Measurements from ENCODE around the gene ZNF319. TPM values are rescaled to one million over a fixed set of nuclear protein-coding genes. Genes with fewer than 3 reads are reported as not detected.

ZNF319 gene
- total and polyA plus RNA-seq, 10 of the 15 experiments (the other 5 are each of a cell fraction or from before 2014, with no cell fraction given) = 0.29 to 7.4 (median 1.7) TPM

DNA sequence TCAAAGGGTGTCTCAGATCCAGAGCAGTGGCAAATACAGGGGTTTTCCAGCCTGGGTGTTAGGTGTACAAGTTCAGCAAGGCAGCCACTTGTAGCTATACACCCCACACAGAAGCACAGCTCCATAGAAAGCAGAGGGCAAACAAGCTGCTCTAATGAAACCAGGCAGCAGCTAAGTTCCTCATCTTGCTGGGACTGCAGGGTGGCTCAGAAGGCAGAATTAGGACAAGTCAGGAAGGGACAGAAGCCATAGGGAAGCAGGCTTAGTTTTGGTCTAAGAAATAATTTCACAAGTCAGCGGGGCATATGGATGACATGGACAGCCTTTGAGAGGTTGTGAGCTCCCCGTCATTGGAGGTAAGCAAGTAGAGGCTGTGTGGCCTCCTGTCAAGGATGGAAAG lies 53.2 kb downstream of the ZNF319 start:
- Histone ChIP-seq H3K79me2 (ENCODE audit: control insufficient read depth, insufficient read depth, low read length) (no peaks in the 10 kb centered on the region), H3K4me2 (ENCODE audit: control insufficient read depth, insufficient read depth) (no peak overlapping the region), H3K27me3 (replicated peaks in 1 of 2; ENCODE audit: control insufficient read depth in 2 of 2, insufficient read depth in 2 of 2, low read length in 1 of 2) (no peaks in the 10 kb centered on the region), H3K9me3 (replicated peaks; ENCODE audit: control insufficient read depth, insufficient read depth, low read length) (no peaks in the 10 kb centered on the region), H3K4me3 (no peak overlapping the region), H4K20me1 (ENCODE audit: control insufficient read depth, insufficient read depth) (no peaks in the 10 kb centered on the region), H2AFZ (ENCODE audit: control insufficient read depth, low read depth, low read length) (no peak overlapping the region), H3K36me3 (ENCODE audit: control insufficient read depth in 2 of 2, insufficient read depth in 2 of 2, low read length in 1 of 2) (no peaks in the 10 kb centered on the region), H3K4me1 (ENCODE audit: control insufficient read depth, insufficient read depth, low read length) (no peaks in the 10 kb centered on the region), H3K9ac (ENCODE audit: control insufficient read depth, insufficient read depth, low read length) (no peak overlapping the region), H3K27ac (ENCODE audit: control insufficient read depth, insufficient read depth) (no peak overlapping the region)
- SMC1A ChIA-PET (ENCODE audit: uncharacterized antibody, unreplicated experiment) = interaction anchor here (0.7 kb wide), 1 partner anchor 809 kb away, joined by 3 read pairs; no protein-coding TSS in a partner anchor
- intact Hi-C loops (cut with micrococcal nuclease; ENCODE audit: unreplicated experiment) (no loop called here), in situ Hi-C loops (cut with MboI) (no loop called here)
- TF ChIP-seq BCL11A (IDR thresholded peaks at IDR 0.05; ENCODE audit: low read depth, low read length) (no peak), ATF7 (IDR thresholded peaks at IDR 0.05; ENCODE audit: low read depth) (no peak), KLF5 (IDR thresholded peaks at IDR 0.05; ENCODE audit: partially characterized antibody) (no peak), NR2F1 (conservative IDR thresholded peaks at IDR 0.05) (no peak), RUNX3 (IDR thresholded peaks at IDR 0.05; ENCODE audit: low read length) (no peak), PAX5 (IDR thresholded peaks at IDR 0.05; ENCODE audit: borderline replicate concordance, low read depth, low read length) (no peak), ZZZ3 (IDR thresholded peaks at IDR 0.05; ENCODE audit: control insufficient read depth, insufficient read length, low read depth) (no peak), SIX5 (IDR thresholded peaks at IDR 0.05; ENCODE audit: low read depth, low read length, severe bottlenecking) (no peak), ZNF207 (IDR thresholded peaks at IDR 0.05; ENCODE audit: borderline replicate concordance) (no peak), EP300 (IDR thresholded peaks at IDR 0.05; ENCODE audit: borderline replicate concordance in 1 of 2, control insufficient read depth in 1 of 2, low read depth in 2 of 2, low read length in 2 of 2) (no peak), FOS (IDR thresholded peaks at IDR 0.05; ENCODE audit: borderline replicate concordance, extremely low read depth, insufficient read length) (no peak), BACH1 (IDR thresholded peaks at IDR 0.05; ENCODE audit: borderline replicate concordance) (no peak)
- TF ChIP-seq, protein P1, sequence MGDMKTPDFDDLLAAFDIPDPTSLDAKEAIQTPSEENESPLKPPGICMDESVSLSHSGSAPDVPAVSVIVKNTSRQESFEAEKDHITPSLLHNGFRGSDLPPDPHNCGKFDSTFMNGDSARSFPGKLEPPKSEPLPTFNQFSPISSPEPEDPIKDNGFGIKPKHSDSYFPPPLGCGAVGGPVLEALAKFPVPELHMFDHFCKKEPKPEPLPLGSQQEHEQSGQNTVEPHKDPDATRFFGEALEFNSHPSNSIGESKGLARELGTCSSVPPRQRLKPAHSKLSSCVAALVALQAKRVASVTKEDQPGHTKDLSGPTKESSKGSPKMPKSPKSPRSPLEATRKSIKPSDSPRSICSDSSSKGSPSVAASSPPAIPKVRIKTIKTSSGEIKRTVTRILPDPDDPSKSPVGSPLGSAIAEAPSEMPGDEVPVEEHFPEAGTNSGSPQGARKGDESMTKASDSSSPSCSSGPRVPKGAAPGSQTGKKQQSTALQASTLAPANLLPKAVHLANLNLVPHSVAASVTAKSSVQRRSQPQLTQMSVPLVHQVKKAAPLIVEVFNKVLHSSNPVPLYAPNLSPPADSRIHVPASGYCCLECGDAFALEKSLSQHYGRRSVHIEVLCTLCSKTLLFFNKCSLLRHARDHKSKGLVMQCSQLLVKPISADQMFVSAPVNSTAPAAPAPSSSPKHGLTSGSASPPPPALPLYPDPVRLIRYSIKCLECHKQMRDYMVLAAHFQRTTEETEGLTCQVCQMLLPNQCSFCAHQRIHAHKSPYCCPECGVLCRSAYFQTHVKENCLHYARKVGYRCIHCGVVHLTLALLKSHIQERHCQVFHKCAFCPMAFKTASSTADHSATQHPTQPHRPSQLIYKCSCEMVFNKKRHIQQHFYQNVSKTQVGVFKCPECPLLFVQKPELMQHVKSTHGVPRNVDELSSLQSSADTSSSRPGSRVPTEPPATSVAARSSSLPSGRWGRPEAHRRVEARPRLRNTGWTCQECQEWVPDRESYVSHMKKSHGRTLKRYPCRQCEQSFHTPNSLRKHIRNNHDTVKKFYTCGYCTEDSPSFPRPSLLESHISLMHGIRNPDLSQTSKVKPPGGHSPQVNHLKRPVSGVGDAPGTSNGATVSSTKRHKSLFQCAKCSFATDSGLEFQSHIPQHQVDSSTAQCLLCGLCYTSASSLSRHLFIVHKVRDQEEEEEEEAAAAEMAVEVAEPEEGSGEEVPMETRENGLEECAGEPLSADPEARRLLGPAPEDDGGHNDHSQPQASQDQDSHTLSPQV (IDR thresholded peaks at IDR 0.05) = no peak
- TF ChIP-seq, protein P2, sequence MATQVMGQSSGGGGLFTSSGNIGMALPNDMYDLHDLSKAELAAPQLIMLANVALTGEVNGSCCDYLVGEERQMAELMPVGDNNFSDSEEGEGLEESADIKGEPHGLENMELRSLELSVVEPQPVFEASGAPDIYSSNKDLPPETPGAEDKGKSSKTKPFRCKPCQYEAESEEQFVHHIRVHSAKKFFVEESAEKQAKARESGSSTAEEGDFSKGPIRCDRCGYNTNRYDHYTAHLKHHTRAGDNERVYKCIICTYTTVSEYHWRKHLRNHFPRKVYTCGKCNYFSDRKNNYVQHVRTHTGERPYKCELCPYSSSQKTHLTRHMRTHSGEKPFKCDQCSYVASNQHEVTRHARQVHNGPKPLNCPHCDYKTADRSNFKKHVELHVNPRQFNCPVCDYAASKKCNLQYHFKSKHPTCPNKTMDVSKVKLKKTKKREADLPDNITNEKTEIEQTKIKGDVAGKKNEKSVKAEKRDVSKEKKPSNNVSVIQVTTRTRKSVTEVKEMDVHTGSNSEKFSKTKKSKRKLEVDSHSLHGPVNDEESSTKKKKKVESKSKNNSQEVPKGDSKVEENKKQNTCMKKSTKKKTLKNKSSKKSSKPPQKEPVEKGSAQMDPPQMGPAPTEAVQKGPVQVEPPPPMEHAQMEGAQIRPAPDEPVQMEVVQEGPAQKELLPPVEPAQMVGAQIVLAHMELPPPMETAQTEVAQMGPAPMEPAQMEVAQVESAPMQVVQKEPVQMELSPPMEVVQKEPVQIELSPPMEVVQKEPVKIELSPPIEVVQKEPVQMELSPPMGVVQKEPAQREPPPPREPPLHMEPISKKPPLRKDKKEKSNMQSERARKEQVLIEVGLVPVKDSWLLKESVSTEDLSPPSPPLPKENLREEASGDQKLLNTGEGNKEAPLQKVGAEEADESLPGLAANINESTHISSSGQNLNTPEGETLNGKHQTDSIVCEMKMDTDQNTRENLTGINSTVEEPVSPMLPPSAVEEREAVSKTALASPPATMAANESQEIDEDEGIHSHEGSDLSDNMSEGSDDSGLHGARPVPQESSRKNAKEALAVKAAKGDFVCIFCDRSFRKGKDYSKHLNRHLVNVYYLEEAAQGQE (IDR thresholded peaks at IDR 0.05; ENCODE audit: low read depth, low read length) = no peak
- TF ChIP-seq, protein P3, sequence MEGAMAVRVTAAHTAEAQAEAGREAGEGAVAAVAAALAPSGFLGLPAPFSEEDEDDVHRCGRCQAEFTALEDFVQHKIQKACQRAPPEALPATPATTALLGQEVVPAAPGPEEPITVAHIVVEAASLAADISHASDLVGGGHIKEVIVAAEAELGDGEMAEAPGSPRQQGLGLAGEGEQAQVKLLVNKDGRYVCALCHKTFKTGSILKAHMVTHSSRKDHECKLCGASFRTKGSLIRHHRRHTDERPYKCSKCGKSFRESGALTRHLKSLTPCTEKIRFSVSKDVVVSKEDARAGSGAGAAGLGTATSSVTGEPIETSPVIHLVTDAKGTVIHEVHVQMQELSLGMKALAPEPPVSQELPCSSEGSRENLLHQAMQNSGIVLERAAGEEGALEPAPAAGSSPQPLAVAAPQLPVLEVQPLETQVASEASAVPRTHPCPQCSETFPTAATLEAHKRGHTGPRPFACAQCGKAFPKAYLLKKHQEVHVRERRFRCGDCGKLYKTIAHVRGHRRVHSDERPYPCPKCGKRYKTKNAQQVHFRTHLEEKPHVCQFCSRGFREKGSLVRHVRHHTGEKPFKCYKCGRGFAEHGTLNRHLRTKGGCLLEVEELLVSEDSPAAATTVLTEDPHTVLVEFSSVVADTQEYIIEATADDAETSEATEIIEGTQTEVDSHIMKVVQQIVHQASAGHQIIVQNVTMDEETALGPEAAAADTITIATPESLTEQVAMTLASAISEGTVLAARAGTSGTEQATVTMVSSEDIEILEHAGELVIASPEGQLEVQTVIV (IDR thresholded peaks at IDR 0.05; ENCODE audit: borderline replicate concordance, partially characterized antibody) = no peak
- no peak for DNase-seq (ENCODE audit: low read depth, low spot score)
- no TSS peak for BruUV-seq (replicated peaks)
- POLR2A ChIA-PET = interaction anchor here (0.6 kb wide), 1 partner anchor 18 kb away, joined by 3 read pairs; no protein-coding TSS in a partner anchor
- peak; percentile 77 for ATAC-seq
- FAIRE-seq = no peak
- 36% methylated on average over 2 of the region's 2 CpGs for WGBS (ENCODE audit: insufficient coverage, insufficient replicate concordance, low lambda C conversion rate, missing lambda C conversion rate)
- RAD21 ChIA-PET (ENCODE audit: unreplicated experiment) = interaction anchor here (1.1 kb wide), 1 partner anchor 47 kb away, joined by 3 read pairs; no protein-coding TSS in a partner anchor
- CTCF ChIA-PET = no interaction called here

All from GM12878 (cell line).